SK-N-SH (cell line): Measurements from ENCODE around the gene KCNH8. TPM values are rescaled to one million over a fixed set of nuclear protein-coding genes. Genes with fewer than 3 reads are reported as not detected.

Experiments
- CTCF ChIA-PET: fragments of 300-600, 350-600 bp; formaldehyde crosslinking; extraction: SDS; loops from one replicate; lab custom pipeline; 2021; lab: Yijun Ruan, JAX
- POLR2A ChIA-PET: fragments of 350-600 bp; sonication (Branson Sonifier 250); formaldehyde crosslinking; extraction: SDS; loops from one replicate; lab custom pipeline; 2020; ENCODE audit warnings: antibody characterized with exemption, inconsistent platforms; lab: Yijun Ruan, JAX
- DNase-seq: peaks from one replicate; pipeline ENCODE4 v3.0.0; 2012
- H2AFZ ChIP-seq: fragments of 200-600 bp; sonication (generic); 2 replicates; pipeline ENCODE4 v1.8.1; 2016; ENCODE audit warnings: antibody characterized with exemption, mild to moderate bottlenecking, low read depth
- H3F3A ChIP-seq: fragments of 200-600 bp; sonication (generic); replicated peaks from 2 replicates; pipeline ENCODE3; 2016; ENCODE audit warnings: antibody characterized with exemption, mild to moderate bottlenecking; ENCODE audit not compliant: insufficient read depth
- H3K27ac ChIP-seq, 2 experiments: fragments of 200-500 bp in 1 of 2; fragments of 200-600 bp in 1 of 2; sonication (Bioruptor generic) in 1 of 2; sonication (generic), shearing (Covaris generic) in 1 of 2; 2 replicates each; pipeline versions ENCODE4 v1.5.1 to v1.6.1; 2014 to 2016; ENCODE audit warnings: low read depth in 2 of 2, inconsistent platforms in 1 of 2, low read length in 1 of 2, mild to moderate bottlenecking in 1 of 2, mixed read lengths in 1 of 2
- H3K27me3 ChIP-seq: fragments of 200-600 bp; sonication (generic), shearing (Covaris generic); 2 replicates; pipeline ENCODE4 v1.6.1; 2016; ENCODE audit warnings: mixed run types; ENCODE audit not compliant: insufficient read depth
- H3K36me3 ChIP-seq, 2 experiments: fragments of 200-500 bp in 1 of 2; fragments of 200-600 bp in 1 of 2; sonication (Bioruptor generic) in 1 of 2; sonication (generic) in 1 of 2; replicated peaks in 1 of 2; 2 replicates each; pipeline versions ENCODE3 to v1.5.1; 2014 to 2016; ENCODE audit warnings: low read length in 1 of 2, mild to moderate bottlenecking in 1 of 2; ENCODE audit not compliant: insufficient read depth in 2 of 2, control insufficient read depth in 1 of 2
- H3K4me1 ChIP-seq, 2 experiments: fragments of 200-500 bp in 1 of 2; fragments of 200-600 bp in 1 of 2; sonication (Bioruptor generic) in 1 of 2; sonication (generic), shearing (Covaris generic) in 1 of 2; 2 replicates each; pipeline versions ENCODE4 v1.5.1 to v1.6.1; 2014 to 2016; ENCODE audit warnings: low read depth in 1 of 2, low read length in 1 of 2, mixed run types in 1 of 2; ENCODE audit not compliant: insufficient read depth in 2 of 2, control insufficient read depth in 1 of 2
- H3K4me2 ChIP-seq: fragments of 200-600 bp; sonication (generic), shearing (Covaris generic); 2 replicates; pipeline ENCODE4 v1.6.1; 2017; ENCODE audit warnings: mixed run types
- H3K4me3 ChIP-seq, 2 experiments: fragments of 200-500 bp in 1 of 2; fragments of 200-600 bp in 1 of 2; sonication (Bioruptor generic) in 1 of 2; sonication (generic), shearing (Covaris generic) in 1 of 2; 2 replicates each; pipeline versions ENCODE4 v1.5.1 to v1.8.1; 2014 to 2016; ENCODE audit warnings: low read depth in 2 of 2, inconsistent platforms in 1 of 2, low read length in 1 of 2, mild to moderate bottlenecking in 1 of 2, mixed read lengths in 1 of 2, moderate library complexity in 1 of 2
- H3K79me2 ChIP-seq: fragments of 200-600 bp; sonication (generic); 2 replicates; pipeline ENCODE4 v1.8.1; 2017; ENCODE audit warnings: mild to moderate bottlenecking; ENCODE audit not compliant: insufficient read depth
- H3K9ac ChIP-seq: fragments of 200-600 bp; sonication (generic); 2 replicates; pipeline ENCODE4 v1.6.1; 2017; ENCODE audit warnings: mixed run types
- H3K9me2 ChIP-seq: fragments of 200-600 bp; sonication (generic); 2 replicates; pipeline ENCODE4 v1.6.1; 2017; ENCODE audit warnings: mixed run types
- H3K9me3 ChIP-seq: fragments of 200-600 bp; sonication (generic); 2 replicates; pipeline ENCODE4 v1.6.1; 2017; ENCODE audit warnings: mixed run types, mild to moderate bottlenecking, moderate library complexity
- H4K20me1 ChIP-seq: fragments of 200-600 bp; sonication (generic); 2 replicates; pipeline ENCODE4 v1.6.1; 2017; ENCODE audit warnings: mild to moderate bottlenecking, mixed run types; ENCODE audit not compliant: insufficient read depth
- EP300 ChIP-seq, 2 experiments: IDR thresholded peaks; 2 replicates each; pipeline versions ENCODE4 v1.4.0 to v1.6.1; 2012; ENCODE audit warnings: borderline replicate concordance in 1 of 2, low read depth in 1 of 2, low read length in 1 of 2
- FOSL2 ChIP-seq: IDR thresholded peaks from 2 replicates; pipeline ENCODE4 v1.4.0; 2012; ENCODE audit warnings: low read depth, mild to moderate bottlenecking, moderate library complexity, borderline replicate concordance
- FOXM1 ChIP-seq: IDR thresholded peaks from 2 replicates; pipeline ENCODE4 v1.4.0; 2012; ENCODE audit warnings: low read depth, mild to moderate bottlenecking
- GATA2 ChIP-seq: sonication (generic); formaldehyde crosslinking; IDR thresholded peaks from 2 replicates; pipeline ENCODE4 v1.5.0; 2020; ENCODE audit warnings: mild to moderate bottlenecking, missing genetic modification reagents
- JUND ChIP-seq: IDR thresholded peaks from 2 replicates; pipeline ENCODE4 v1.4.0; 2012
- MEF2A ChIP-seq: IDR thresholded peaks from 2 replicates; pipeline ENCODE4 v1.4.0; 2012; ENCODE audit warnings: low read depth, borderline replicate concordance
- NRF1 ChIP-seq: IDR thresholded peaks from 2 replicates; pipeline ENCODE4 v1.6.1; 2012; ENCODE audit warnings: low read depth, mild to moderate bottlenecking, low read length
- POLR2AphosphoS5 ChIP-seq: IDR thresholded peaks from 2 replicates; pipeline ENCODE4 v1.6.1; 2012; ENCODE audit warnings: low read depth, low read length
- RAD21 ChIP-seq: IDR thresholded peaks from 2 replicates; pipeline ENCODE4 v1.6.1; 2012; ENCODE audit warnings: mild to moderate bottlenecking, low read length
- RXRA ChIP-seq: IDR thresholded peaks from 2 replicates; pipeline ENCODE4 v1.4.0; 2012; ENCODE audit warnings: low read depth, mild to moderate bottlenecking, borderline replicate concordance
- SIN3A ChIP-seq: IDR thresholded peaks from 2 replicates; pipeline ENCODE4 v1.6.1; 2012; ENCODE audit warnings: low read depth, mild to moderate bottlenecking, low read length, moderate library complexity, borderline replicate concordance
- SMC3 ChIP-seq: IDR thresholded peaks from 2 replicates; pipeline ENCODE4 v1.6.1; 2012; ENCODE audit warnings: low read depth, low read length, improper control_type of control experiment
- TAF1 ChIP-seq: IDR thresholded peaks from 2 replicates; pipeline ENCODE4 v1.6.1; 2012; ENCODE audit warnings: low read depth, mild to moderate bottlenecking, low read length, moderate library complexity, borderline replicate concordance
- TCF12 ChIP-seq: IDR thresholded peaks from 2 replicates; pipeline ENCODE4 v1.4.0; 2012
- TEAD4 ChIP-seq: IDR thresholded peaks from 2 replicates; pipeline ENCODE4 v1.4.0; 2012; ENCODE audit warnings: mild to moderate bottlenecking, borderline replicate concordance; ENCODE audit not compliant: insufficient read depth
- YY1 ChIP-seq: IDR thresholded peaks from 2 replicates; pipeline ENCODE4 v1.4.0; 2012; ENCODE audit warnings: low read depth, mild to moderate bottlenecking
- WGBS: methylation state at CpG from one replicate; pipeline ENCODE4 v1.1.6; 2017; ENCODE audit warnings: low lambda C conversion rate; 5-methylcytosine and 5-hydroxymethylcytosine counted together
- polyA plus RNA-seq, 3 experiments: library from polyadenylated mRNA; depleted of rRNA; stranded (reverse); fragments of >200 nt; gene quantifications; 2 replicates each; pipeline ENCODE4 v1.2.3, GENCODE V29; 2012
- TF ChIP-seq, protein P1 (sequence below): IDR thresholded peaks from 2 replicates; pipeline ENCODE4; 2012
- TF ChIP-seq, protein P2 (sequence below): fragments of 150-350 bp; IDR thresholded peaks from 2 replicates; pipeline ENCODE4 v1.6.1; 2016; ENCODE audit warnings: mild to moderate bottlenecking, low read depth, low read length
- TF ChIP-seq, protein P3 (sequence below): fragments of 150-350 bp; IDR thresholded peaks from 2 replicates; pipeline ENCODE4 v1.6.1; 2017; ENCODE audit warnings: antibody characterized with exemption, low read length, low read depth, borderline replicate concordance
- TF ChIP-seq, protein P4 (sequence below): IDR thresholded peaks from 2 replicates; pipeline ENCODE4 v1.4.0; 2012; ENCODE audit warnings: low read depth, borderline replicate concordance

The KCNH8 gene
- polyA plus RNA-seq, 1 of the 3 experiments (the other 2 are of a cell fraction), result 0.05 TPM

DNA sequence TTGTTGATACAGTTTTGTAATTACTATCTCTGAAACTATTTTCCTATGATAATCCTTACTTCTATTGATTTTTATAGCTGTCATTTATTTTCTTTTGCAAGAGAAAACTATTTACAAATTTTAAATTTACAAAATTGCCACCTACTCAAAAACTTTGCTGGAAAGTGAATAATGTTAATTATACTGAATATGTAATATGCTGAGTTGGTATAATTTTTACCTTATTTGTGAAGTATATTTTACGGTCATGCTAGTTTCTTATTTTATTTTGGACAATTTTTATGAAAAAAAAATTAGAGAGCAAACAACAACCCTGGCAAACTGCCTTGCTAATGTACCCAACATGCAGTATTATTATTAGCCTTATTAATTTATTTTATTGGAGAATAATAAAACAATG, 2.9 kb downstream of the KCNH8 start:
- H3K36me3 ChIP-seq, result no peaks in the 10 kb centered on the region
- H3F3A ChIP-seq, result no peaks in the 10 kb centered on the region
- ChIA-PET POLR2A (no interaction called here), CTCF (no interaction called here)
- no peaks in the 10 kb centered on the region; a peak in 2 of 4 replicates for H3K4me1 ChIP-seq
- H3K27ac ChIP-seq, result no peak overlapping the region
- H3K9me2 ChIP-seq, result no peaks in the 10 kb centered on the region
- H3K9ac ChIP-seq, result no peak overlapping the region
- no peak overlapping the region for H3K4me2 ChIP-seq
- no peaks in the 10 kb centered on the region for H3K79me2 ChIP-seq
- H3K4me3 ChIP-seq, result no peak overlapping the region
- no peaks in the 10 kb centered on the region for H3K9me3 ChIP-seq
- WGBS, result 29% methylated on average over 1 of the region's 1 CpG
- H3K27me3 ChIP-seq, result peaks cover 7% of the 10 kb centered on the region; the same call in 1 of the 2 replicates
- H2AFZ ChIP-seq, result no peak overlapping the region
- no peak for TF ChIP-seq NRF1
- TF ChIP-seq RAD21, result no peak
- TF ChIP-seq RXRA, result no peak
- no peak for TF ChIP-seq YY1
- TF ChIP-seq, protein P1, sequence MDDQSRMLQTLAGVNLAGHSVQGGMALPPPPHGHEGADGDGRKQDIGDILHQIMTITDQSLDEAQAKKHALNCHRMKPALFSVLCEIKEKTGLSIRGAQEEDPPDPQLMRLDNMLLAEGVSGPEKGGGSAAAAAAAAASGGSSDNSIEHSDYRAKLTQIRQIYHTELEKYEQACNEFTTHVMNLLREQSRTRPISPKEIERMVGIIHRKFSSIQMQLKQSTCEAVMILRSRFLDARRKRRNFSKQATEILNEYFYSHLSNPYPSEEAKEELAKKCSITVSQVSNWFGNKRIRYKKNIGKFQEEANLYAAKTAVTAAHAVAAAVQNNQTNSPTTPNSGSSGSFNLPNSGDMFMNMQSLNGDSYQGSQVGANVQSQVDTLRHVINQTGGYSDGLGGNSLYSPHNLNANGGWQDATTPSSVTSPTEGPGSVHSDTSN, result no peak
- TF ChIP-seq JUND, result no peak
- no peak for TF ChIP-seq TAF1
- no peak for TF ChIP-seq TCF12
- no peak for TF ChIP-seq SIN3A
- TF ChIP-seq GATA2 (CRISPR knock-in tag), result no peak
- TF ChIP-seq, protein P2, sequence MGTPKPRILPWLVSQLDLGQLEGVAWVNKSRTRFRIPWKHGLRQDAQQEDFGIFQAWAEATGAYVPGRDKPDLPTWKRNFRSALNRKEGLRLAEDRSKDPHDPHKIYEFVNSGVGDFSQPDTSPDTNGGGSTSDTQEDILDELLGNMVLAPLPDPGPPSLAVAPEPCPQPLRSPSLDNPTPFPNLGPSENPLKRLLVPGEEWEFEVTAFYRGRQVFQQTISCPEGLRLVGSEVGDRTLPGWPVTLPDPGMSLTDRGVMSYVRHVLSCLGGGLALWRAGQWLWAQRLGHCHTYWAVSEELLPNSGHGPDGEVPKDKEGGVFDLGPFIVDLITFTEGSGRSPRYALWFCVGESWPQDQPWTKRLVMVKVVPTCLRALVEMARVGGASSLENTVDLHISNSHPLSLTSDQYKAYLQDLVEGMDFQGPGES, result no peak
- TF ChIP-seq, protein P3, sequence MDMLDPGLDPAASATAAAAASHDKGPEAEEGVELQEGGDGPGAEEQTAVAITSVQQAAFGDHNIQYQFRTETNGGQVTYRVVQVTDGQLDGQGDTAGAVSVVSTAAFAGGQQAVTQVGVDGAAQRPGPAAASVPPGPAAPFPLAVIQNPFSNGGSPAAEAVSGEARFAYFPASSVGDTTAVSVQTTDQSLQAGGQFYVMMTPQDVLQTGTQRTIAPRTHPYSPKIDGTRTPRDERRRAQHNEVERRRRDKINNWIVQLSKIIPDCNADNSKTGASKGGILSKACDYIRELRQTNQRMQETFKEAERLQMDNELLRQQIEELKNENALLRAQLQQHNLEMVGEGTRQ, result no peak
- TF ChIP-seq TEAD4, result no peak
- no peak for TF ChIP-seq EP300 (IDR thresholded peaks at IDR 0.05; ENCODE audit: borderline replicate concordance in 1 of 2, low read depth in 1 of 2, low read length in 1 of 2)
- TF ChIP-seq FOXM1, result no peak
- TF ChIP-seq POLR2AphosphoS5, result no peak
- TF ChIP-seq FOSL2, result no peak
- TF ChIP-seq MEF2A, result no peak
- no peak for TF ChIP-seq SMC3
- TF ChIP-seq, protein P4, sequence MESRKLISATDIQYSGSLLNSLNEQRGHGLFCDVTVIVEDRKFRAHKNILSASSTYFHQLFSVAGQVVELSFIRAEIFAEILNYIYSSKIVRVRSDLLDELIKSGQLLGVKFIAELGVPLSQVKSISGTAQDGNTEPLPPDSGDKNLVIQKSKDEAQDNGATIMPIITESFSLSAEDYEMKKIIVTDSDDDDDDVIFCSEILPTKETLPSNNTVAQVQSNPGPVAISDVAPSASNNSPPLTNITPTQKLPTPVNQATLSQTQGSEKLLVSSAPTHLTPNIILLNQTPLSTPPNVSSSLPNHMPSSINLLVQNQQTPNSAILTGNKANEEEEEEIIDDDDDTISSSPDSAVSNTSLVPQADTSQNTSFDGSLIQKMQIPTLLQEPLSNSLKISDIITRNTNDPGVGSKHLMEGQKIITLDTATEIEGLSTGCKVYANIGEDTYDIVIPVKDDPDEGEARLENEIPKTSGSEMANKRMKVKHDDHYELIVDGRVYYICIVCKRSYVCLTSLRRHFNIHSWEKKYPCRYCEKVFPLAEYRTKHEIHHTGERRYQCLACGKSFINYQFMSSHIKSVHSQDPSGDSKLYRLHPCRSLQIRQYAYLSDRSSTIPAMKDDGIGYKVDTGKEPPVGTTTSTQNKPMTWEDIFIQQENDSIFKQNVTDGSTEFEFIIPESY, result no peak
- no peaks in the 10 kb centered on the region for H4K20me1 ChIP-seq
- no peak for DNase-seq
